ENCODE data around the gene CHMP2A. TPM values are rescaled to one million over a fixed set of nuclear protein-coding genes. Genes with fewer than 3 reads are reported as not detected.

Gene CHMP2A
- total RNA-seq: 70.1 and 97.5 TPM in 2 replicates

DNA sequence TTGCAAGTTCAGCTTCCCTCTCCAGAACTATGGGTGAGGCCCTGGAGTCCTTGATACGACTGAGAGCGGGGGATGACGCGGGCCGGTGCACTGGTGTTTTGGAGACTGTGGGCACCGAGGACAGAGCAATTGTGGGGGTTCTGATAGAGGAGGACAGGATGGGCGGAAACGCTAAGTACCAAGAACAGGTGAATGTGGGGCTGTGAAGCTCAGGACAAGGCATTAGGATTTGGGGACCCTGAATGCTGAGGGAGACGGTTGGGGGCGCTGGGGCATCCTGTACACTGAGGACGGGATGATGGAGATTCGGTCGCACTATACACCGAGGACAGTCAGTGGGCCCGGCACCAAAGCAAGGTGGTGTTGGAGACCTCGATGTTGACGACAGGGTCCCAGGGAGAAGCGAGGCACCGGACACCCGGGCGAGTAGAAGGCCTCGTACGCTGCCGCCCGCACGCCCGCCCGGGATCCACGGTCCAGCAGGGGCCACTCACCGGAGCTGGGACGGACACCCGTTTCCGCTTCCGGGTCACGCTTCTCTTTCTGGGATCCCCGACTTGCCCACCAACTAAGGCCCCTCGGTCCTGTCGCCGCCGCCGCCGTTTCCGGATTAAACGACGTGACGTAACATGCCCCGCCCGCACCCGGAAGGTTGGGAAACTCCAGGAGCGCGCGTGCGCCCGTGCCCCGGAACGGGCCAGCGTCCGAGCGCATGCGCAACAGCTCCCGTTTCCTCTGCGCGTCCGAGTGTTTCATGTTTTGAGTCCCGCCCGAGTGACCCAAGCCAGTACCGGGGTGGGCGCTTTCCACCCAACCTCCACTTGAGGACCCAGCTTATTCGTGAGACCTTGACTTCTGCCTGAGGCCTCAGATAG, at the start of gene CHMP2A:
CHMP2A (minus strand) TSS at position 612 of the 875 bp plus-strand sequence. CDS start 893 bp downstream, outside the sequence.

DNA sequence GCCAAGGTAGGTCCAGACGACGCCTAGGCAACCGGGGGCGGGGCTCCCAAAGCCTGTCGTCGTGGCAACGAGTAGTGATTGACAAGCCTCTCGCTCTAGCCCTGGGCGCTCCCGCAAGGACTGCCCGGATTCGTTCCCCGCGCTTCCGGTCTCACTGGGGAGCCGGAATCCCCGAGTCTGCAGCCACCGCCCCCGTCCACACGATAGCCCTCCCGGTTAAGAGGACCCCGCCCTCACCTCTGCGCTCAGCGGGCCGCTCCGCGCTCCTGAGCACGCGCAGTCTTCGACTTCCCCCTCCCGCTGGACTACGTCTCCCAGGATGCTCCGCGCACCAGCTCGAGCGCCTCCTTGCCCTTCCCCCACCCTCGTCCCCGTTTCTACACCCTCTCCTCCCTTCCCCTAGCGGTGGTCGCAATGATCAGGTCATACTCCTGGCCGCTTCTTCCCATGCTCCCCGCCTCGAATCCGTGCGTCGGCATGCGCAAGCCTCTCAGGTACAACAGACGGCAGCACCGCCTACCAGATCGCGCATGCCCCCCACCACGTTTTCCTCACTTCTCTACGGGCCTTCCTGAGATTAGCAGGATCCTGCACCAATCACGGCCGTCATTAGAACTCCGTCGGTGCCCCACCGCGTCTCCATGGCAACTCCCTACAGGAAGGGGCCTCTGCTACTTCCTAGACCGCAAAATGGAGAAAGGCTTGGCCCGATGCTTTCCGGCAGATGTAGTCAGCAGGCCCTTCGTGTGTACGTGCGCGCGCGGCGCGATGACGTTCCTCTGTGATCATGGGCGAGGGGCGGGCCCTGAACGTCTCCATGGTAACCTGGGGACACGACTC, 18.1 kb upstream of the CHMP2A start, which contains the start of gene MZF1:
MZF1 (minus strand) TSS at position 518 of the 840 bp plus-strand sequence. CDS start 1,946 bp downstream, outside the sequence.

DNA sequence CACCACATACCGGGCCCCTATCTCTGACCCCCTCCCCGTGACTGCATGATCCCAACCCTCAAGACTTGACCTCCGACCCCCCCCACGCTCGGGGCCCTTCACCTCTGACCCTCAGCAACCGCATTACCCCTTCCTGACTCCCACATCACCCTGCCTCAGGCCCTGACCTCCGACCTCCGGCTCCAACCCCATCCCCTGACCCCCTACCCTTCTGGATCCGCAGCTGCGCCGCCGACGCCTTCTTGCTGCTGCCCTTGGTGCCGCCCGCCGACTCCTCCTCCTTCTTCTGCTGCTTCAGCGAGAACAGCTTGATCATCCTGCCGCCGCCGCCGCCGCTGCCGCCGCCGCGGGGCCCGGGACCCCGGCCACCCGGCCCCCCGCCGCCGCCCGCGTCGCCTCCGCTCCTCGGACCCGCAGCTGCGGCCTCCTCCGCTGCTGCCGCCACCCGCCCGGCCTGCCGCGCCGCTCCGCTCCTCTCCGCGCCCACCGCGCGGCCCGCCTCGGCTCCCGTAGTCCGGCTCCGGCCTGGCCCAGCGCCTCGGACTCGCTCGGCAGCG, 3.2 kb upstream of the CHMP2A start, which contains the start of gene UBE2M:
UBE2M (minus strand) TSS at position 546 of the 557 bp plus-strand sequence; CDS start at position 316, 230 bp downstream.

DNA sequence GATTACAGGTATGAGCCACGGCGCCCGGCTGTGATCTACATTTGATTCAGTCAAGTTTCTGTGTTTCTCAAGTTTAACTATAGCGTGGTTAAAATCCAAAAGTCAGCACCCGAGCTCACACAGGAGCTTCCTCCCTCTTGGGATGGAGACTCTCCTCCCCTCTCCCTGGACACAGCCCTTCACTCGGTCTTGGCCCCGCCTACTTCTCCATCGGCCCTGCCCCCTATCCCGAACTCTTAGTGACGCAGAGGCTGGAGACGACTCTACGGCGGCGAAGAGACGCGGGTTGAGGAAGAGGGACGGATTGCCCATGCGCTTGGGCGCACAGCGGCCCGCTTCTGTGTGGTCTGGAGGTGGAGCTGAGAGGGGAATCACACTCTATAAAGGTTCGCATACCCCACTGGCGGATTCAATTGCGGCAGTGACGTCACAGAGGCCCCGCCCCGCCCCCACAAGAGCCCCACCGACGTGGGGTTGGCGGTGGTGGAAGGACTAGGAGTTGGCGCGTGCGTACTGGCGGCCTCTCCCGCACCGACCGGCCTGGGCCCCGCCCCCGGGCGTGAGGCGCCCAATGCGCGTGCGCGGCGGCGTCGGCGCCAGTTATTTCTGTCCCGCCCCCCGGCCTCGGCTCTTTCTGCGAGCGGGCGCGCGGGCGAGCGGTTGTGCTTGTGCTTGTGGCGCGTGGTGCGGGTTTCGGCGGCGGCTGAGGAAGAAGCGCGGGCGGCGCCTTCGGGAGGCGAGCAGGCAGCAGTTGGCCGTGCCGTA, 10.9 kb downstream of the CHMP2A start, which contains the start of gene TRIM28:
TRIM28 (plus strand) TSS at position 239 of the 765 bp plus-strand sequence. CDS start 694 bp downstream, outside the sequence.

DNA sequence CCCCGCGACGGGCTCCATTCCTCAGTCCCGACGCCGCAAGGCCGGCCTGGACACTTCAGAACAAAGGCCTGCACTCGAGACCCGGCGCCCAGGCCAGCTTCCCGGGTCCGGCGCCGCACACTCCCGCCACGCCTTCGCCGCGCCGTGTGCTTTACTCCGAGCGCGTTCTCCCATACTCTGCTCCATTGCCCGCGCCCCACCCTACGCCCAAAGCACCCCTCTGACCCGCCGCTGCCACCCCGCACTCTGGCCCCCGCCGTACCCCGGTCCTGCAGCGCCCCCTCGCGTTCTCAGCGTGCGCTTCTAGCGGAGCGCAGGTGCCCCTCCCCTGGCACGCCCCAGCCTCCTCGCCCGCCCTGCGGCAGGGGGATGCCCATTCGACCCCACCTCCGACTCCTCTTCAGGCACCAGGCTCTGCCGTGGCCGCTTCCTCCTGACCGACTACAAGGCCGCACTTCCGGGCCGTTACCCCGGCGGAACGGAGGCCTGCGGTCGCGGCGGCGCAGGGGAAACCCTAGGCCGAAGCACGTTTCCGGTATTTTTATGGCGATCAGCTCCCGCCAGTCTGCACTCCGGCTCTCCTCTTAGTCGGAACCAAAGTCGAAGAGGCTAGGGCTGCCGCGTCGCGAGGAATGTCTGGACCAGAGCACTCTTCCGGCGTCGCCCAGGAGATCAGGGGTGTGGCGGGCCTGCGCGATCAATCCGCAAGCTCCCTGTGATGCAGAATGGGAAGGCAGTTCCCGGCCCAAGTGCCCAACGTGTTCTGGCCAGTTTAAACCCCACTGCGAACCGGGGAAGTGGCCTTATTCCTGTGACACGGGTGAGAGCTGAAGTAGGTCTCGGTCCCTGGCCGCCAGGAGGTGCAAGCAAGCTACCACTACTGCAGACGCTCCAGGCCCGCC, 35.3 kb downstream of the CHMP2A start, which contains the start of gene ZBTB45:
ZBTB45 (minus strand) TSS at position 456 of the 902 bp plus-strand sequence. CDS start 2,137 bp downstream, outside the sequence.

DNA sequence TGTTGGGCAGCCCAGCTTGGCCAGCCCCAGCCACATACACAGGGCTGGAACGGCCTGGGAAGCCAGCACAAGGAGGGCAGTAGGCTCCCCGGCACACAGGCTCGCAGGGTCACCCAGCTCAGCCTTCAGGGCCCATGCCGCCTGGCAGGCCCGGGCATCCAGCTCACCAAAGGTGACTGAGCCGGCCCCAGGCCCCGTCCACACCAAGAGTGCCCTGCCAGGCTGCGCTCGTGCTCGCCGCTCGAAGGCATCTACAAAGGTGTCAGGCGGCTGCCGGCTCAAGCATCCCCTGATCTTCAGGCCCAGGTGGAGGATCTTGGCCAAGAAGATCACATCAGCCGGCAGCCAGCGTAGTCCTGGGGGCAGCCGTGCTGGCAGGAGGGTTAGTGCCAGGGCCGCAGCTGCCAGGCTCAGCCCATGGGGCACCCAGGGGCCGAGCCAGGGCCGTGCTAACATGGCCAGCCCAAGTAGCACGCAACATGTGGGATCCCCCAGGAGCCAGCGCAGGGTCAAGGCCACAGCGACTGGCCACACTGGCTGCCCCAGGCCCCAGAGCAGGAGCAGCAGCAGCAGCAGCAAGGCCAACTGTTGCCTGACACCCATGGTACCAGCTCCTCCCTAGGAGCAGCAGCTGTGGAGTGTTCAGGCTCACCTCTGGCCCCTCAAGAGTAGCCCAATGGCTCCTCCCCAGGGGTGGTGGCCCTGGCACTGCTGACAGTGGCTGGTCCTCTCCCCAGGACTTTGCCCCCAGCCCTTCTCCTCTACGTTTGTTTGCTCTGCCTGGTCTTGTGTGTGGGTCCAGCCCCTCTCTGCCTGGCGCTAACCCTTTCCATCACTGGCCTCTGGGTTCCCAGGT, 43.3 kb downstream of the CHMP2A start, which contains the start of gene SLC27A5:
SLC27A5 (minus strand) TSS at position 640 of the 856 bp plus-strand sequence; CDS start at position 603, 37 bp downstream.

Small RNA genes within 50 kb of the gene (small RNA-seq; reads per million reads assigned to genes)
- gene MIR6807 (not detected), gene RN7SL525P (not detected)

Other genes starting within 250 kb of the CHMP2A start
- 26.4 and 31.9 TPM in 2 replicates for gene ERVK3-1, start 249.7 kb downstream of the CHMP2A start, total RNA-seq
- gene ZSCAN22, start 228.1 kb downstream of the CHMP2A start, total RNA-seq: 3.4 and 3.6 TPM in 2 replicates
- 3.2 and 9.2 TPM in 2 replicates for gene A1BG, start 201.6 kb downstream of the CHMP2A start, total RNA-seq
- gene ZNF497, start 192.4 kb downstream of the CHMP2A start, total RNA-seq: 0.81 and 1.2 TPM in 2 replicates
- gene ZNF837, start 174.1 kb downstream of the CHMP2A start, total RNA-seq: 3.2 and 3.6 TPM in 2 replicates
- 1,108 and 1,201 TPM in 2 replicates for gene RPS5, start 167.8 kb downstream of the CHMP2A start, total RNA-seq
- gene RNF225, start 159.4 kb downstream of the CHMP2A start, total RNA-seq: 0.32 TPM in 1 of 2 replicates, not detected in the other
- gene ZNF584, start 146.5 kb downstream of the CHMP2A start, total RNA-seq: 15.8 and 18.3 TPM in 2 replicates
- 9.4 and 13.0 TPM in 2 replicates for gene ZNF132, start 115.0 kb downstream of the CHMP2A start, total RNA-seq
- gene ZNF324B, start 103.5 kb downstream of the CHMP2A start, total RNA-seq: 12.1 and 12.5 TPM in 2 replicates
- 23.9 and 24.3 TPM in 2 replicates for gene ZNF324, start 88.0 kb downstream of the CHMP2A start, total RNA-seq
- gene ZNF446, start 78.8 kb downstream of the CHMP2A start, total RNA-seq: 11.8 and 12.9 TPM in 2 replicates
- gene SLC27A5, start 43.1 kb downstream of the CHMP2A start, total RNA-seq: 3.8 and 4.9 TPM in 2 replicates
- 9.4 and 12.3 TPM in 2 replicates for gene ZBTB45, start 35.3 kb downstream of the CHMP2A start, total RNA-seq
- 220 and 227 TPM in 2 replicates for gene TRIM28, start 11.0 kb downstream of the CHMP2A start, total RNA-seq
- 47.9 and 50.3 TPM in 2 replicates for gene UBE2M, start 3.5 kb upstream of the CHMP2A start, total RNA-seq
- gene MZF1, start 18.2 kb upstream of the CHMP2A start, total RNA-seq: 27.4 and 27.6 TPM in 2 replicates